Measurements from ENCODE around the gene GPC6.

DNA sequence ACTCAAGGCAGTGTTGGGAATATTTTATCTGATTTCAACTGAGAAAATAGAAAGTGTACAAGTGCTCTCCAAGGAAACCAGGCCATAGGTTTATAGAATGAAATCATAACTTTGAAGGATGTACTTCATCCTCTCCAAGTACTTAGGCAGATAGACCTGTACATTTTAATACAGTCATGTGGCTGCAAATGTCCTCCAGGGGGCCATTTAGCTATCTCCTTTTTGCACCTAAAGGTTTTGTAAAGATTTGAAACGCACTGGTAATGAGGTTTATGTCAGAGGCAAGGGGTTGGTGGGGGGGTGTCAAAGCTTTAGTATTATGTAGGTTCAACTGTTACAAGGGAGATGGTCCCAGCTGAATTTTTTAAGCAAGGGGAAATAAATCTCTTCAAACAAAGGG, 888.4 kb downstream of the GPC6 start:
- TF ChIP-seq, protein P1, sequence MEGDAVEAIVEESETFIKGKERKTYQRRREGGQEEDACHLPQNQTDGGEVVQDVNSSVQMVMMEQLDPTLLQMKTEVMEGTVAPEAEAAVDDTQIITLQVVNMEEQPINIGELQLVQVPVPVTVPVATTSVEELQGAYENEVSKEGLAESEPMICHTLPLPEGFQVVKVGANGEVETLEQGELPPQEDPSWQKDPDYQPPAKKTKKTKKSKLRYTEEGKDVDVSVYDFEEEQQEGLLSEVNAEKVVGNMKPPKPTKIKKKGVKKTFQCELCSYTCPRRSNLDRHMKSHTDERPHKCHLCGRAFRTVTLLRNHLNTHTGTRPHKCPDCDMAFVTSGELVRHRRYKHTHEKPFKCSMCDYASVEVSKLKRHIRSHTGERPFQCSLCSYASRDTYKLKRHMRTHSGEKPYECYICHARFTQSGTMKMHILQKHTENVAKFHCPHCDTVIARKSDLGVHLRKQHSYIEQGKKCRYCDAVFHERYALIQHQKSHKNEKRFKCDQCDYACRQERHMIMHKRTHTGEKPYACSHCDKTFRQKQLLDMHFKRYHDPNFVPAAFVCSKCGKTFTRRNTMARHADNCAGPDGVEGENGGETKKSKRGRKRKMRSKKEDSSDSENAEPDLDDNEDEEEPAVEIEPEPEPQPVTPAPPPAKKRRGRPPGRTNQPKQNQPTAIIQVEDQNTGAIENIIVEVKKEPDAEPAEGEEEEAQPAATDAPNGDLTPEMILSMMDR (conservative IDR thresholded peaks at IDR 0.05) = peak; percentile 19
- no peak for TF ChIP-seq ZFX (IDR thresholded peaks at IDR 0.05)
